DND-41 (cell line): Measurements from ENCODE around the gene ATP13A3.

Experiments used
- ATAC-seq: fragments of 200-7000 bp; cut with Tn5 transposase; 3 replicates; pipeline ENCODE4 v1.9.1; 2021; ENCODE audit warnings: low read depth; ENCODE audit not compliant: insufficient read depth
- DNase-seq: peaks from one replicate; pipeline ENCODE4 v3.0.0-alpha.2; 2020
- H2AFZ ChIP-seq: 2 replicates; pipeline ENCODE4 v1.6.0; 2012; ENCODE audit warnings: low read depth, low read length
- H3K27ac ChIP-seq: 2 replicates; pipeline ENCODE4 v1.5.1; 2012; ENCODE audit warnings: low read length, inconsistent platforms
- H3K27me3 ChIP-seq: fragments of 200-600 bp; sonication (generic); 2 replicates; pipeline ENCODE4 v1.6.0; 2012; ENCODE audit warnings: low read length, mild to moderate bottlenecking, inconsistent platforms; ENCODE audit not compliant: insufficient read depth, poor library complexity
- H3K36me3 ChIP-seq: 2 replicates; pipeline ENCODE4 v1.5.1; 2012; ENCODE audit warnings: low read length, inconsistent platforms; ENCODE audit not compliant: insufficient read depth
- H3K4me1 ChIP-seq: 2 replicates; pipeline ENCODE4 v1.5.1; 2012; ENCODE audit warnings: mild to moderate bottlenecking, low read length; ENCODE audit not compliant: insufficient read depth
- H3K4me2 ChIP-seq: 2 replicates; pipeline ENCODE4 v1.6.0; 2012; ENCODE audit warnings: mild to moderate bottlenecking, moderate library complexity, low read length, inconsistent platforms; ENCODE audit not compliant: insufficient read depth
- H3K4me3 ChIP-seq, 2 experiments: fragments of 200-600 bp in 1 of 2; shearing (Covaris generic) in 1 of 2; 2 replicates each; pipeline ENCODE4 v1.5.1; 2012 to 2016; ENCODE audit warnings: inconsistent platforms in 2 of 2, low read length in 2 of 2, mild to moderate bottlenecking in 2 of 2, low read depth in 1 of 2, moderate library complexity in 1 of 2
- H3K79me2 ChIP-seq: 2 replicates; pipeline ENCODE4 v1.6.0; 2012; ENCODE audit warnings: low read length, inconsistent platforms; ENCODE audit not compliant: insufficient read depth
- H3K9ac ChIP-seq: 2 replicates; pipeline ENCODE4 v1.6.0; 2012; ENCODE audit warnings: low read depth, mild to moderate bottlenecking, inconsistent platforms, low read length, moderate library complexity
- H3K9me3 ChIP-seq: 2 replicates; pipeline ENCODE4 v1.5.1; 2012; ENCODE audit warnings: low read length, moderate library complexity, mild to moderate bottlenecking, inconsistent platforms; ENCODE audit not compliant: insufficient read depth, severe bottlenecking
- H4K20me1 ChIP-seq: 2 replicates; pipeline ENCODE4 v1.6.0; 2012; ENCODE audit warnings: low read length; ENCODE audit not compliant: insufficient read depth
- EZH2 ChIP-seq: IDR thresholded peaks from 3 replicates; pipeline ENCODE4 v1.6.1; 2012; ENCODE audit warnings: borderline replicate concordance, low read depth, mild to moderate bottlenecking, moderate library complexity, low read length, inconsistent platforms; ENCODE audit not compliant: severe bottlenecking
- TF ChIP-seq, protein P1 (sequence below): IDR thresholded peaks from 2 replicates; pipeline ENCODE4 v1.5.1; 2012; ENCODE audit warnings: borderline replicate concordance, low read length, moderate library complexity, mild to moderate bottlenecking; ENCODE audit not compliant: poor library complexity, severe bottlenecking; ENCODE audit errors: extremely low read depth

The ATP13A3 gene

DNA sequence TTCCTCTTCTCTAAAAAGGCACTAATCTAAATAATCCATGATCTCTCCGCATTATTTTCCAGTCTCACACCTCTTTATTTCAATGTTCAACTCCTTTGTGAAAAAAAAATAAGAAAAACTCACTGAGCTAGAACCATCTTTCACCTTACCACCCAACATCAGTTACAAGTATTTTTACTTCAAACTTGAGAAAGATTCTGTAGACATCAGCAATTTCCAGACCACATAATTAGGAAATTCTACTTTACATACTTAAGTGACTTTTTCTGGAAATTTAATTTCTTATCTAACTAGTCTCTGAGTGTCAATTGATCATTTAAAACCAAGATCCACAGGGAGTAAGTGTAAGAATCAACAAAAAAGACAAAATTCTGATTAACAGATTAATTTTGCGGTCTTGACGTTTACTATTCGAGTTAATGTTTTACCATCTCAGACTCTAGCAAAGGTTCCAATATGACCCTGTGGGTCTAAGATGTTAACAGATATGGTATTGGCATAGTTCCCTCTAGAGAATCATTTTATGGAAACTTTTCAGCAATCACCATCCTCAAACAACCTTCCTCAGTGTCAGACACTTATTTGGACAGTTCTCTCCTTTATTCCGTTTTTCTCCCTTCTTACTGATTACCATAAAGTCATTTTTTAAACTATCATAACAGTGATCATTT lies 5.1 kb downstream of the ATP13A3 start:
- Histone ChIP-seq H3K4me2 (peak overlapping the region; percentile 20; the same call in 1 of the 2 replicates), H3K79me2 (peaks cover 96% of the 10 kb centered on the region), H3K9me3 (no peaks in the 10 kb centered on the region), H4K20me1 (peaks cover 47% of the 10 kb centered on the region; the same call in 1 of the 2 replicates), H3K9ac (no peak overlapping the region), H3K4me3 (no peak overlapping the region), H3K4me1 (peaks cover 36% of the 10 kb centered on the region), H3K27ac (no peak overlapping the region), H2AFZ (no peak overlapping the region), H3K36me3 (peaks cover 30% of the 10 kb centered on the region), H3K27me3 (no peaks in the 10 kb centered on the region)
- no peak for ATAC-seq
- no peak for TF ChIP-seq EZH2
- TF ChIP-seq, protein P1, sequence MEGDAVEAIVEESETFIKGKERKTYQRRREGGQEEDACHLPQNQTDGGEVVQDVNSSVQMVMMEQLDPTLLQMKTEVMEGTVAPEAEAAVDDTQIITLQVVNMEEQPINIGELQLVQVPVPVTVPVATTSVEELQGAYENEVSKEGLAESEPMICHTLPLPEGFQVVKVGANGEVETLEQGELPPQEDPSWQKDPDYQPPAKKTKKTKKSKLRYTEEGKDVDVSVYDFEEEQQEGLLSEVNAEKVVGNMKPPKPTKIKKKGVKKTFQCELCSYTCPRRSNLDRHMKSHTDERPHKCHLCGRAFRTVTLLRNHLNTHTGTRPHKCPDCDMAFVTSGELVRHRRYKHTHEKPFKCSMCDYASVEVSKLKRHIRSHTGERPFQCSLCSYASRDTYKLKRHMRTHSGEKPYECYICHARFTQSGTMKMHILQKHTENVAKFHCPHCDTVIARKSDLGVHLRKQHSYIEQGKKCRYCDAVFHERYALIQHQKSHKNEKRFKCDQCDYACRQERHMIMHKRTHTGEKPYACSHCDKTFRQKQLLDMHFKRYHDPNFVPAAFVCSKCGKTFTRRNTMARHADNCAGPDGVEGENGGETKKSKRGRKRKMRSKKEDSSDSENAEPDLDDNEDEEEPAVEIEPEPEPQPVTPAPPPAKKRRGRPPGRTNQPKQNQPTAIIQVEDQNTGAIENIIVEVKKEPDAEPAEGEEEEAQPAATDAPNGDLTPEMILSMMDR: no peak
- no peak for DNase-seq

DNA sequence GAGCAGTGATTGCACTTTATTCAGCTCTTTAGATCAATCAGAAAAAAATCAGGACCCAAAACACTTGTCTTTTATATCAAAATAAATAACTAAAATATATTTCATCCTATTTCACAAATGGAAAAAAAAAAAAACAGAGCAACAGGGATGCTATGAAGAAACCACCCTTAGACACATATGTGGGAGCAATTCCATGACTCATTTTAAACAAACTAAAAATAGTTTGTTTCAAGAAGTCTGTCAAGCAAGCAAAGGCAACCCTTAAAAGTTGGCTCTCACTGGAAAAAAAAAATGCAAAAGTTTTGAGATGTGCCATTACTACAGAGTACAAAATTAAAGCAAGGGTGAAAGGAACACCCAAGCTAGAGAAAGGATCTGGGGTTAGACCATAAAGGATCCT lies 5.7 kb downstream of the ATP13A3 start:
- Histone ChIP-seq H3K9me3 (no peaks in the 10 kb centered on the region), H3K27ac (no peak overlapping the region), H3K9ac (no peak overlapping the region), H3K4me1 (peaks cover 36% of the 10 kb centered on the region), H3K36me3 (peaks cover 30% of the 10 kb centered on the region), H3K79me2 (peaks cover 99% of the 10 kb centered on the region), H3K4me3 (no peak overlapping the region), H2AFZ (no peak overlapping the region), H3K4me2 (no peak overlapping the region), H4K20me1 (peaks cover 51% of the 10 kb centered on the region; the same call in 1 of the 2 replicates), H3K27me3 (no peaks in the 10 kb centered on the region)
- DNase-seq (no peak), ATAC-seq (no peak)
- TF ChIP-seq, protein P1: no peak
- no peak for TF ChIP-seq EZH2

- Histone ChIP-seq H3K27ac (no peak overlapping the region), H3K9ac (no peak overlapping the region), H3K27me3 (no peaks in the 10 kb centered on the region), H3K36me3 (peaks cover 14% of the 10 kb centered on the region), H3K79me2 (peaks cover 99% of the 10 kb centered on the region), H2AFZ (no peak overlapping the region), H3K4me2 (no peak overlapping the region), H4K20me1 (peaks cover 47% of the 10 kb centered on the region), H3K4me3 (no peak overlapping the region), H3K4me1 (peaks cover 11% of the 10 kb centered on the region; the same call in 1 of the 2 replicates), H3K9me3 (no peaks in the 10 kb centered on the region)
- DNase-seq (no peak), ATAC-seq (no peak)
- TF ChIP-seq, protein P1: no peak
- TF ChIP-seq EZH2: no peak
Measured at GRCh38 chr3:194476784-194477183, 10.0 kb downstream of the ATP13A3 start.

GRCh38 chr3:194475978-194476377 lies 10.8 kb downstream of the ATP13A3 start:
- DNase-seq: no peak
- Histone ChIP-seq H3K9ac (no peak overlapping the region), H3K36me3 (peaks cover 16% of the 10 kb centered on the region), H3K79me2 (peaks cover 99% of the 10 kb centered on the region), H3K4me1 (0 out of 2 replicates have a peak, but pooled peaks cover 5% of the 10 kb centered on the region), H3K27ac (no peak overlapping the region), H3K27me3 (no peaks in the 10 kb centered on the region), H3K4me3 (no peak overlapping the region), H3K4me2 (no peak overlapping the region), H4K20me1 (peaks cover 53% of the 10 kb centered on the region), H3K9me3 (no peaks in the 10 kb centered on the region), H2AFZ (no peak overlapping the region)
- TF ChIP-seq EZH2: no peak
- TF ChIP-seq, protein P1: no peak
- ATAC-seq: no peak
